Activated CD4-positive, alpha-beta T cell treated with anti-CD3 and anti-CD28 coated beads, Interleukin-2, Interleukin-4, amounts not matched to agents 100 ng/mL and 50 ng/mL, durations not matched to agents 16 hours and 8 hours (primary cell): ENCODE data around the gene TFB1M.
"Not testable (repeated sequence)": the region's sequence is repeated elsewhere in the genome, so short reads cannot be mapped to it uniquely, and the experiment has no call there.

ENCODE experiments used
- DNase-seq: peaks from one replicate; pipeline ENCODE4 v3.0.0-alpha.2; 2020; ENCODE audit warnings: low spot score

Gene TFB1M

DNA sequence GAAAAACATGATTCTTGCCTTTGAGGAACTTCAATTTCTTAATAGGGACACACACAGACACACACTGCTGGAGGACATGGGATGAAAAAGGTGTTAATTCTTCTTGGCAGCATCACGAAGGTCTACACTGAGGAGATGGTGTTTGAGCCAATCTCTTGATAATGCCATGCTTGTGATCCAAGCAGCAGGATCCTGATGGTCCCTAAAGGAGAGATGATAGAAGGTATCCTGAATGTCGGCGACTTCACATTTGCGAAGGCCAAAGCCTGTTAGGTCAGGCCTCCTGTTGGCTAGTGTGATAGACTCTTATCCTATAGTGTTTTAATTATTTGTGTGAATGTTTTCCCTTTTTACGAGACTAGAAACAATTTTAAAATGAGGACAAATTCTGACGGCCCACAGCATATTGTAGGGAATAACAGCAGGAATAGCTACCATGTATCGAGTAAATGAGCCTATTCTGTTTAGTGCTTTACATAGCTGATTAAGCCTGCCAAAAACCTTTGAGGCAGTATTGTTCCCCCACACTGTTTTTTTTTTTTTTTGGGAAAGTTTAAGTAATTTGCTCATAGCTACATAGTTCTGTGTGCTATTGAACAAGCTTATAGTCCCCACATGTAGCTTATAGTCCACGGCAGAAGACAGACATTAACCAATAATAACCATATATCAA lies 15.3 kb upstream of the TFB1M start:
- no peak for DNase-seq

- DNase-seq, result no peak
Measured at GRCh38 chr6:155328539-155329459, 14.5 kb upstream of the TFB1M start.

GRCh38 chr6:155328074-155328538 lies 13.8 kb upstream of the TFB1M start:
- DNase-seq, result no peak

GRCh38 chr6:155327326-155328073 lies 13.2 kb upstream of the TFB1M start:
- peak; percentile 63 for DNase-seq

GRCh38 chr6:155325700-155326516 lies 11.6 kb upstream of the TFB1M start:
- DNase-seq, result no peak

- DNase-seq, result no peak
Measured at GRCh38 chr6:155324993-155325392, 10.7 kb upstream of the TFB1M start.

GRCh38 chr6:155324172-155324571 lies 9.9 kb upstream of the TFB1M start:
- DNase-seq, result no peak

GRCh38 chr6:155319902-155320301 lies 5.6 kb upstream of the TFB1M start:
- no peak for DNase-seq

DNA sequence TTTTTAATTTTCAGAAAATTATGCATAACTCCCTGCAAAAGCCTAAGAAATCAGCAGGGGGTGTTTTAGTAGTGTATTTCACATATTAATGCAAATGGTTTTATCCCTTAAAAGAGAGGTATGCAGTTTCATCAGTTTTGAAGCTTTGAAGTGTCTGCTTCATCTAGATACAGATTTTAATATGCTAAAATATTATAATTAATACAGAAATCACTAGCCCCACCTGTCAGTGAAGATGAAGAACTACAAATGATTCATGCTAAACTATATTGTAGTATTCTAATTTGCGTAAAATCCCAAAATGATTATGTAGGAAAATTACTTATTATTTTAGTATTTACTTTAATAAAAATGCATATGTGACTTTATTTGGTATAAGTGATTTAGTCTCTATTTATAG lies 2.9 kb upstream of the TFB1M start:
- DNase-seq, result no peak

- DNase-seq, result no peak
Measured at GRCh38 chr6:155316419-155316818, 2.1 kb upstream of the TFB1M start.

GRCh38 chr6:155315516-155315871 lies 1.2 kb upstream of the TFB1M start:
- DNase-seq, result no peak

DNA sequence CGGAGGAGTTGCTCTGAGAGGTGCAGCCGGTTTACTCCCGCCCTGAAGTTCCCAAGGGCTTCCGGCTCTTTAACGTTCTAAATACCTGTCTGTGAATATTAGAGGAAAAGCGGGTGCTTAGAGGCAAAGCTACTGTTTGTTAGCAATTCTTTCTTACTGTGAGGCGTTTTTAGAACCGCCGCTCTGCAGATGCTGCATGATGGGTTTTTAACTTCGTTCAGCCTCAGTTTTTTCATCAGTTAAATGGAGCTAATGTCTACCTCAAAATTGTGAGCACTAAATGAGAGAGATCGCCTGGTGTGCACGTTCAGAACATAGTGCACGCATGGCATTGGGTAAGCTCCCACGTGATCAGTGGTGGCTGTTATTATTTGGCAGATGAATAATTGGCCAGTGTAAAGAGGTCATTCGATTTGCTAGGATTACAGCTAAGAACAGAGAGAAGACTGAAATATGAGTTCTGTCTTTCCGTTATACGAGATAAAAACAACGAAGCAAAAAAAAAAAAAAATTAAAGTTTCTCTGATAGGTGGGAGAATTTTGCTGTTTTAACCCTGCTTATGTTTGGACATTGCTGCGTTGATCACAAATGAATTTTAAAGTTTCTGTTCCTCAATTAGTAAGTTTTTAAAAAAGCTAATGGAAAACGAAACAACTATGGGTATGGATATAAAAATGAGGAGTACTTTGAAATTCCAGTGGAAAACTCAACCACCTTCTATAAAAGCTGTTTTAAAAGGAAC lies 660 bp upstream of the TFB1M start:
- DNase-seq, result peak; percentile 82

DNA sequence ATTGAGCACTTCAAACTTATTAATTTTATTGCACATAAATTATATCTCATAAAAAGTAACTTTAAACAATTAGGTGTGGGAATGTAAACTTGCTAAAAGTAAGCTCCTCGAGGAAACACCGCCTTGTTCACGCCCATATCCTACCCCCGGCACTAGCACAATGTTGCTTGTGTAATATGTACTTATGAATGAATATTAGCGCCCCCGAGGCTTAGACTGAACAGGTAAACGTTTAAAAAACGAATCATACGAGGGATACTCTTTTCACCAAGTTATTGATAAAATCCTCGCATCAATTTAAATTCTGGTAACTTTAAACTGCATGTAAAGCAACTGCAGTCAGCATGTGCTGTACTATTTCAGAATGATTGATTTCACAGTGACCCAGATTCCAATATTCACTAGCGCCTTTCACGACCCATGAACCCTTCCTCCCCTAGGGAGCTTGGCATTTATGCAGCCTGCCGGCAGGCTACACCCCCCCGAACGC lies 637 bp downstream of the TFB1M start:
- no peak for DNase-seq

DNA sequence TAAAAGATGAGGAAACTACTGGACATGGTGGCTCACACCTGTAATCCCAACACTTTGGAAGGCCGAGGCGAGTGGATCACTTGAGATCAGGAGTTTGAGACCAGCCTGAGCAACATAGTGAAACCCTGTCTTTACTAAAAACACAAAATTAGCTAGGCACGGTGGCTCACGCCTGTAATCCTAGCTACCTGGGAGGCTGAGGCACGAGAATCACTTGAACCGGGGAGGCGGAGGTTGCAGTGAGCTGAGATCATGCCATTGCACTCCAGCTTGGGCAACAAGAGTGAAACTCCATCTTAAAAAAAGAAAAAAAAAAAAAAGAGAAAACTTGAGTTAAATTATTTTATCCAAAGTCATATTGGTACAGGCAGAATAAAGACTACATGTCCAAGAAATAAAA lies 1.3 kb downstream of the TFB1M start:
- not testable (repeated sequence) for DNase-seq

DNA sequence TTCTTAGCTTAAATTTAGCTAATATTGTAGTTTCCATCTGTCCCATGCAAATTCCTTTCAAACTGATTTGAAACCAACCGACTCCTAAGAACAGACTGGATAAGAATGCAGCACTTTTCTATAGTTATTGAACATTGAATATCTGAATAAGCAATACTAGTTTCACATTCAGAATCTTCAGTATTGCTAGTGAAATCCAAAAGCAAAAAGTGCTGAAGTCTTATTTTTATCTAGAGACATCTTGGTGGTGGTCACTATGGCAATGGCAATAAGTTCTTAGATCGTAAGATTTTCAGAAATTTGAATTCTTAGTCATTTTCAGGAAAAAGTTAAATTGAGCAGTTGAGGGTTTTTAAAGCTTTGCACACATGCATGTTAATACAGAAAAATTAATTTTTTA lies 2.7 kb downstream of the TFB1M start:
- no peak for DNase-seq

DNA sequence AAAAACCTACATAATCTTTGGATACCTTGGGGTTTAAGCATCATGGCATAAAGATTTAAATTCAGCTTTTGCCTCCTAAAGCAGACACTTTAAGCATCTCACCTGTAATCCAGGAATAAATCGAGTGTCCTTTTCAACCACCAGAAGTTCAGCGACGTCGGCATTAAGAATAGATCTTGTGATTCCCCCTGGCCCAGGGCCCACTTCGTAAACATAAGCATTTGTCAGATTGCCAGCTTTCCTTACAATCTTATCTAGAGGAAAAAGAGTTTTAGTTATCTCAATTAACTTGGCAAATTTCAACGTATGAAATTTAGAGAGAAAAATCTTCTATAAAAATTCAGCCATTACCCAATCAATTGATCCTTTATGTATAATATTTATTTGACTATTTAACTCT lies 3.2 kb downstream of the TFB1M start:
- no peak for DNase-seq

DNA sequence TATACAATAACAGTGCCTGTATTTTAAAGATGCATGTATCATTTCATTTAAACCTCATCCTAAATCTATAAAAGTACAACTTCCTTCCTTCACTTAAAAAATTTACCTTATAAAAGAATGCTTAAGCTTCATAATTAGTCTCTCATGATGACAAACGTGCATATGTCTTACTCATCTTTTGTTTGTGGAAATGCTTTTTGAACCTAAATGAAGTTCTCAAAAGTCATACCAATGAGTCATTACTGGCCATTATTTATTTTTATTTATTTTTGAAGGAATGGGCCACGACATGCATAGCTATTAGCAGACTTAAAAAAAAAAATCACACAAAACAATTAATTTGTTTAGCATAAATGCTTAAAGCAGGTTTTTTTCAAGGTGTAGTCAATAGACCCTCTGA lies 3.7 kb downstream of the TFB1M start:
- no peak for DNase-seq

DNA sequence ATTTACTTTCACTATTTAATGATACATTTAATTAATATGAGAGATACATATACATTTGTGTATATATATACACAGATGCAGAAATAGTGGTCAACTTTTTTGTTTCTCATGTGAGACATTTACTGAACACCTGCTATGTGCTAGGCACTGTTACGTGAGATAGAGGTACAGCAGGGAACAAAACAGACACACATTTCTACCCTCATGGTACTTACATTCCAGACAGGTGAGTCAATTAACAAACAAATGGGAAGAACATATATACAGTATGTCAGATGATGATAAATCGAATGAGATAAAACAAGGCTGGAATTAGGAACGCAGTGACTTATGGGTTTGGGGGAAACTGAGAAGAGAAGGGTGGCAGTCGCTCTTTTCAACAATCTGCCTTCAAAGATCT lies 5.1 kb downstream of the TFB1M start:
- no peak for DNase-seq

DNA sequence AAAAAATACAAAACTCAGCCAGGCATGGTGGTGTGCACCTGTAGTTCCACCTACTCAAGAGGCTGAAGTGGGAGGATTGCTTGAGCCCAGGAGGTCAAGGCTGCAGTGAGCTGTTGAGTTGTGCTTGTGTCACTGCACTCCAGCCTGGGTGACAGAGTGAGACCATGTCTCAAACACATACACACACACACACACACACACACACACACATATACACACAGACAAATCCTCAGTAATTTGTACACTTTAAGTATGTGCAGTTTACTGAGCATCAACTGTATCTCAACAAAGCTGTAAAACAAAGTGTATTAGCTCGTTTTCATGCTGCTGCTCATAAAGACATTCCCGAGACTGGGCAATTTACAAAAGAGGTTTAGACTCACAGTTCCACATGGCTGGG lies 7.3 kb downstream of the TFB1M start:
- DNase-seq, result no peak

DNA sequence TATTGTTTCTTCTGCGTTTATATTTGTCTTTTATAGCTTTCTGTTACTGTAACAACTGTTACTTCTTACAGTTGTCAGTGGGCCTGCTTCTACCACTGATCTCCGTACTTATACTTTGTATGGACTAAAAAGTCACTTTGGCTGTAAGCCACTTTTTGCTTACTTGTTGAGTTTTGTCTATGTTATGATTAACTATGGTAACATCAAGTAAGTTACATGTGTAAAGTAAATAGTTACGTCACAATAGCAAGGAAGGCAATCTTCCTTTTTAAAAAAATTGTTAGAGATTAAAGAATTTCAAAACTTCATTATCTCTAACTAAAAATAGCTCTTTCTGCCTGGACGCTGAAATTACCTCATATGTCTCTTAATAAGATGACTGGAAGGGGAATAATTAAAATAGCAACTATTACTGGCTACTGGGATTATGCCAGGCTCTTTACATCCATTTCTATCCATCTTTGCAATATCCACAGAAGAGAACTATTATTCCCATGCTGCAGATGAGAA lies 10.9 kb downstream of the TFB1M start:
- DNase-seq, result no peak

DNA sequence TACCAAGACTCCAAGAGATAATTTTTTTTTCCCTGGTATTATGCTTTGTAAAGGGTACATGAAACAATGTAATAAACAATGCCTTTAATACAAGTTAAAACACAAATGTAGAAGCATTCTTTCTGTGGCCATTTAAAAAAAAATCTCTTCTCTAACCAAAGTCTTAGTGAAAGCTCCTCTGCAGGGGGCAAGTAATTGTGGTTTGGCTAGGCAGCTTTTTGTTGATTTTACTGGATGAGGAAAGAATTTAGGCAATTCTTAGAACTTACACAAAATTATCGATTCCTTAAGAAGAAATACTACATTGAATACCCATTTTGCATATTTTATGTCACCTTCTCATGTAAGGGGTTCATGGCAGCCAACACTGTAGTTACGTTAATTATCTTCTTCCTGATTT lies 12.4 kb downstream of the TFB1M start:
- DNase-seq, result no peak
